Measurements from ENCODE around the gene ANO4.
"Not testable (repeated sequence)": the region's sequence is repeated elsewhere in the genome, so short reads cannot be mapped to it uniquely, and the experiment has no call there.

The ANO4 gene

GRCh38 chr12:101117842-101118241 is 323.3 kb downstream of the ANO4 start:
- H3K4me1 ChIP-seq (ENCODE audit: insufficient read depth, insufficient read length): no peaks in the 10 kb centered on the region
- H3K9ac ChIP-seq (ENCODE audit: insufficient read length, low read depth): no peak overlapping the region
- H3K36me3 ChIP-seq (ENCODE audit: insufficient read depth, insufficient read length, low read length): peaks cover 5% of the 10 kb centered on the region
- no peaks in the 10 kb centered on the region for H3K9me3 ChIP-seq (ENCODE audit: insufficient read depth, low read length)
- no peaks in the 10 kb centered on the region for H3K27me3 ChIP-seq (ENCODE audit: insufficient read depth, insufficient read length)
- H3K4me3 ChIP-seq (ENCODE audit: insufficient read length, low read depth): no peak overlapping the region
- TF ChIP-seq ZNF274 (IDR thresholded peaks at IDR 0.05; ENCODE audit: low read depth, low read length): no peak
- no peak for TF ChIP-seq YY1 (IDR thresholded peaks at IDR 0.05; ENCODE audit: insufficient read depth, insufficient read length)
- no peak for TF ChIP-seq SUZ12 (IDR thresholded peaks at IDR 0.05; ENCODE audit: extremely low read depth, insufficient read depth, insufficient read length)
- DNase-seq (ENCODE audit: low read depth, low spot score): no peak

- H3K4me1 ChIP-seq (ENCODE audit: insufficient read depth, insufficient read length): no peaks in the 10 kb centered on the region
- H3K9ac ChIP-seq (ENCODE audit: insufficient read length, low read depth): no peak overlapping the region
- no peaks in the 10 kb centered on the region for H3K9me3 ChIP-seq (ENCODE audit: insufficient read depth, low read length)
- no peaks in the 10 kb centered on the region for H3K36me3 ChIP-seq (ENCODE audit: insufficient read depth, insufficient read length, low read length)
- TF ChIP-seq YY1 (IDR thresholded peaks at IDR 0.05; ENCODE audit: insufficient read depth, insufficient read length) (no peak), SUZ12 (IDR thresholded peaks at IDR 0.05; ENCODE audit: extremely low read depth, insufficient read depth, insufficient read length) (no peak), ZNF274 (IDR thresholded peaks at IDR 0.05; ENCODE audit: low read depth, low read length) (no peak)
- DNase-seq (ENCODE audit: low read depth, low spot score): no peak
- H3K4me3 ChIP-seq (ENCODE audit: insufficient read length, low read depth): no peak overlapping the region
- H3K27me3 ChIP-seq (ENCODE audit: insufficient read depth, insufficient read length): no peaks in the 10 kb centered on the region
These were observed 333.1 kb downstream of the ANO4 start for GRCh38 chr12:101127521-101128219.

GRCh38 chr12:101145777-101146431 is 351.3 kb downstream of the ANO4 start:
- not testable (repeated sequence) for H3K4me1 ChIP-seq (ENCODE audit: insufficient read depth, insufficient read length); H3K27me3 ChIP-seq (ENCODE audit: insufficient read depth, insufficient read length); H3K9me3 ChIP-seq (ENCODE audit: insufficient read depth, low read length); H3K36me3 ChIP-seq (ENCODE audit: insufficient read depth, insufficient read length, low read length)
- DNase-seq (ENCODE audit: low read depth, low spot score): peak; percentile 15
- peak overlapping the region; percentile 67 for H3K9ac ChIP-seq (ENCODE audit: insufficient read length, low read depth)
- H3K4me3 ChIP-seq (ENCODE audit: insufficient read length, low read depth): peak overlapping the region; percentile 58

GRCh38 chr12:101165319-101165718 is 370.7 kb downstream of the ANO4 start:
- Histone ChIP-seq H3K36me3 (ENCODE audit: insufficient read depth, insufficient read length, low read length) (no peaks in the 10 kb centered on the region), H3K9me3 (ENCODE audit: insufficient read depth, low read length) (no peaks in the 10 kb centered on the region), H3K4me3 (ENCODE audit: insufficient read length, low read depth) (no peak overlapping the region), H3K27me3 (ENCODE audit: insufficient read depth, insufficient read length) (no peaks in the 10 kb centered on the region), H3K4me1 (ENCODE audit: insufficient read depth, insufficient read length) (no peaks in the 10 kb centered on the region), H3K9ac (ENCODE audit: insufficient read length, low read depth) (no peak overlapping the region)
- DNase-seq (ENCODE audit: low read depth, low spot score): no peak
- TF ChIP-seq SUZ12 (IDR thresholded peaks at IDR 0.05; ENCODE audit: extremely low read depth, insufficient read depth, insufficient read length) (no peak), YY1 (IDR thresholded peaks at IDR 0.05; ENCODE audit: insufficient read depth, insufficient read length) (no peak), ZNF274 (IDR thresholded peaks at IDR 0.05; ENCODE audit: low read depth, low read length) (no peak)

GRCh38 chr12:101166866-101167265 is 372.3 kb downstream of the ANO4 start:
- H3K9me3 ChIP-seq (ENCODE audit: insufficient read depth, low read length): no peaks in the 10 kb centered on the region
- no peaks in the 10 kb centered on the region for H3K27me3 ChIP-seq (ENCODE audit: insufficient read depth, insufficient read length)
- no peak for DNase-seq (ENCODE audit: low read depth, low spot score)
- no peak overlapping the region for H3K9ac ChIP-seq (ENCODE audit: insufficient read length, low read depth)
- no peaks in the 10 kb centered on the region for H3K36me3 ChIP-seq (ENCODE audit: insufficient read depth, insufficient read length, low read length)
- no peak overlapping the region for H3K4me3 ChIP-seq (ENCODE audit: insufficient read length, low read depth)
- no peaks in the 10 kb centered on the region for H3K4me1 ChIP-seq (ENCODE audit: insufficient read depth, insufficient read length)
- TF ChIP-seq SUZ12 (IDR thresholded peaks at IDR 0.05; ENCODE audit: extremely low read depth, insufficient read depth, insufficient read length) (no peak), ZNF274 (IDR thresholded peaks at IDR 0.05; ENCODE audit: low read depth, low read length) (no peak), YY1 (IDR thresholded peaks at IDR 0.05; ENCODE audit: insufficient read depth, insufficient read length) (no peak)

GRCh38 chr12:101168001-101168400 is 373.4 kb downstream of the ANO4 start:
- Histone ChIP-seq H3K4me1 (ENCODE audit: insufficient read depth, insufficient read length) (no peaks in the 10 kb centered on the region), H3K9ac (ENCODE audit: insufficient read length, low read depth) (no peak overlapping the region), H3K36me3 (ENCODE audit: insufficient read depth, insufficient read length, low read length) (no peaks in the 10 kb centered on the region), H3K27me3 (ENCODE audit: insufficient read depth, insufficient read length) (no peaks in the 10 kb centered on the region), H3K9me3 (ENCODE audit: insufficient read depth, low read length) (no peaks in the 10 kb centered on the region), H3K4me3 (ENCODE audit: insufficient read length, low read depth) (no peak overlapping the region)
- DNase-seq (ENCODE audit: low read depth, low spot score): no peak
- TF ChIP-seq ZNF274 (IDR thresholded peaks at IDR 0.05; ENCODE audit: low read depth, low read length) (no peak), SUZ12 (IDR thresholded peaks at IDR 0.05; ENCODE audit: extremely low read depth, insufficient read depth, insufficient read length) (no peak), YY1 (IDR thresholded peaks at IDR 0.05; ENCODE audit: insufficient read depth, insufficient read length) (no peak)

GRCh38 chr12:101172316-101172715 is 377.7 kb downstream of the ANO4 start:
- no peaks in the 10 kb centered on the region for H3K4me1 ChIP-seq (ENCODE audit: insufficient read depth, insufficient read length)
- no peaks in the 10 kb centered on the region for H3K27me3 ChIP-seq (ENCODE audit: insufficient read depth, insufficient read length)
- no peaks in the 10 kb centered on the region for H3K36me3 ChIP-seq (ENCODE audit: insufficient read depth, insufficient read length, low read length)
- H3K9me3 ChIP-seq (ENCODE audit: insufficient read depth, low read length): peaks cover 5% of the 10 kb centered on the region; the same call in 1 of the 2 replicates
- DNase-seq (ENCODE audit: low read depth, low spot score): peak; percentile 47
- no peak for TF ChIP-seq ZNF274 (IDR thresholded peaks at IDR 0.05; ENCODE audit: low read depth, low read length)
- TF ChIP-seq YY1 (IDR thresholded peaks at IDR 0.05; ENCODE audit: insufficient read depth, insufficient read length): no peak
- no peak for TF ChIP-seq SUZ12 (IDR thresholded peaks at IDR 0.05; ENCODE audit: extremely low read depth, insufficient read depth, insufficient read length)
- no peak overlapping the region for H3K9ac ChIP-seq (ENCODE audit: insufficient read length, low read depth)
- H3K4me3 ChIP-seq (ENCODE audit: insufficient read length, low read depth): no peak overlapping the region

All from NT2/D1 (cell line).